ENCODE measurements around the gene SPR. TPM values are rescaled to one million over a fixed set of nuclear protein-coding genes. Genes with fewer than 3 reads are reported as not detected.

SPR gene
- total and polyA plus RNA-seq, 4 donors = 4.1 to 7.8 (median 5.9) TPM

DNA sequence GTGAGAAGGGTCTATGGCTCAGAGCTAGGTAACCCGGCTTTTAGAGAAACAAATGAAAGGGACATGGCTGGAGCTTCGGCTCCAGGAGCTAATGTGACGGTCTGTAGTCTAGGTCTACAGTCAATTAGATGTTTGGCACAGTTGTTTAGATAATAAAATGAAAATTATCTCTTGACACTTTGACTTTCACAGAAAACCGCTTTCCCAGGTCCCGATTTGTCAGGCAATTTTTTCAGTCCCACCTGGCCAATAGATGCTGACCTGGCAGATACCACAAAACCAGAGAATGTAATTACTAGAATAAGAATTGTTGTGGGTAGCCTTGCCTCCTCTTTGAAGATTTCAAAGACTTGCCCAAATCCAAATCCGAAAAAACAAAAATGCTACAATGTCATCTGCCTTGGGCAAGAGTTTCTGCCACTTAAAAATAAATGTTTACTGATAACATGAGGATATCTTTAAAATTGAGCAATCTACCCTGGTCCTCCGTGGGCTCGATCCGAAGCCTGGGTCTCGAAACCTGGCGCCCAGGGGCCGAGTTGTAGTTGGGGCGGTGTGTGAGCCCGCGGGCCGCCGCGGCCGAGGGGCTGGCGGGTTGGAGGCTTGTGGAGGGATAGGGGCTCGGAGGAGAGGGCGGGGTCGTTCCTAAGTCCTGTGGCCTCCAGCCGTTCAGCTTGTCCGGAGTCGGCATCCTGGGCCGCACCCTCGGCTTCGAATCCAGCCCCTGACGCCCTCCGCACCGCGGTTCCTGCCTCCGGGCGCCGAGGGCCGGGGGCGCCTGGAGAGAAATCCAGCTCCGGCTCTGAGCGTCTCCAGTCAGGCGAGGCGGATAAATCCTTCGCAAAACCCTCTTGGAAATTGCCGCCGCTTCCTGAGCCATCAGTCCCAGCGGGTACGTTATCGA, 32.5 kb downstream of the SPR start:
- no peaks in the 10 kb centered on the region for H3K36me3 ChIP-seq (ENCODE audit: control insufficient read depth, insufficient read depth, low read length)
- 1% methylated on average over 44 of the region's 48 CpGs for WGBS (ENCODE audit: insufficient coverage)
- no peak overlapping the region for H3K27ac ChIP-seq (ENCODE audit: low read depth, low read length)
- no peaks in the 10 kb centered on the region for H3K9me3 ChIP-seq (ENCODE audit: control insufficient read depth, insufficient read depth, low read length)
- peak in 2 of 6 donors; percentile 32 to 61 for DNase-seq (ENCODE audit: low read depth in 4 of 6, low spot score in 6 of 6)
- peak overlapping the region; percentile 0 for H3K4me3 ChIP-seq (ENCODE audit: low read depth, low read length)
- peaks cover 57% of the 10 kb centered on the region for H3K4me1 ChIP-seq (ENCODE audit: control insufficient read depth, insufficient read depth, low read length)
- peaks cover 93% of the 10 kb centered on the region for H3K27me3 ChIP-seq (ENCODE audit: control insufficient read depth, insufficient read depth, low read length)

DNA sequence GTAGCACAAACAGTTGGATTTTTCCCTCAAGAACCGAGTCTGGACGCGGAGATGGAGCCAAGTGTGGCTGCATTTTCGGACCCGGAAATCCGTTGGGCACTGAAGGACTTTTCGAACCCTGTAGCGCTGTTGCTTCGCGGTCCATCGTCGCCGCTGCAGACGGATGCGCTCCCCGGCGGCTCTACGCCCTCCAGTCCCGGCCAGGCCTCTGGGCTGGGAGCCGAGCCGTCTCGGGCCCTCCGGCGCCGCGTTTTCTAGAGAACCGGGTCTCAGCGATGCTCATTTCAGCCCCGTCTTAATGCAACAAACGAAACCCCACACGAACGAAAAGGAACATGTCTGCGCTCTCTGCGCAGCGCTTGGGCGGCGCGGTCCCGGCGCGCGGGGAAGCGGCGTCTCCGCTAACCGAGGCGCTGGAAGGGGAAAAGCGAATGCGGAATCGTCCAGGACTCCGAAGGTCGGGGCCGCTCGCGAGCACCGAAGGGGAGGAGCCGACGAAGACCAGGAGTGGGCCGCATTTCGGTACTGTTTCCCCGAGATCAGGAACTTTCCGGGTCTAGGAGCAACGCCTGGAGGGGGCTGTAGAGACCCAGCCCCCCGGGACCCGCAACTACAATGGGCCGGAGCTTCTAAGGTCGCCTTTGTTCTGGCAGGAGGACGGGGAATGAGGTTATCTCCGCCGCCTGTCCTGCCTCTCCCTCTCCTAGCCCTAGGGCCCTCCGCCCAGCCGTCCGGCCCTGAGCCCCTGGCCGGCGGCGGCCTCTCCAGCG, 33.3 kb downstream of the SPR start:
- no peaks in the 10 kb centered on the region for H3K9me3 ChIP-seq (ENCODE audit: control insufficient read depth, insufficient read depth, low read length)
- peaks cover 61% of the 10 kb centered on the region for H3K4me1 ChIP-seq (ENCODE audit: control insufficient read depth, insufficient read depth, low read length)
- peak overlapping the region; percentile 18 for H3K4me3 ChIP-seq (ENCODE audit: low read depth, low read length)
- no peak overlapping the region for H3K27ac ChIP-seq (ENCODE audit: low read depth, low read length)
- H3K27me3 ChIP-seq (ENCODE audit: control insufficient read depth, insufficient read depth, low read length) = peaks cover 93% of the 10 kb centered on the region
- peak in 3 of 6 donors; percentile 58 to 79 (median 75) for DNase-seq (ENCODE audit: low read depth in 4 of 6, low spot score in 6 of 6)
- under 1% methylated on average over 76 of the region's 77 CpGs for WGBS (ENCODE audit: insufficient coverage)
- H3K36me3 ChIP-seq (ENCODE audit: control insufficient read depth, insufficient read depth, low read length) = no peaks in the 10 kb centered on the region

DNA sequence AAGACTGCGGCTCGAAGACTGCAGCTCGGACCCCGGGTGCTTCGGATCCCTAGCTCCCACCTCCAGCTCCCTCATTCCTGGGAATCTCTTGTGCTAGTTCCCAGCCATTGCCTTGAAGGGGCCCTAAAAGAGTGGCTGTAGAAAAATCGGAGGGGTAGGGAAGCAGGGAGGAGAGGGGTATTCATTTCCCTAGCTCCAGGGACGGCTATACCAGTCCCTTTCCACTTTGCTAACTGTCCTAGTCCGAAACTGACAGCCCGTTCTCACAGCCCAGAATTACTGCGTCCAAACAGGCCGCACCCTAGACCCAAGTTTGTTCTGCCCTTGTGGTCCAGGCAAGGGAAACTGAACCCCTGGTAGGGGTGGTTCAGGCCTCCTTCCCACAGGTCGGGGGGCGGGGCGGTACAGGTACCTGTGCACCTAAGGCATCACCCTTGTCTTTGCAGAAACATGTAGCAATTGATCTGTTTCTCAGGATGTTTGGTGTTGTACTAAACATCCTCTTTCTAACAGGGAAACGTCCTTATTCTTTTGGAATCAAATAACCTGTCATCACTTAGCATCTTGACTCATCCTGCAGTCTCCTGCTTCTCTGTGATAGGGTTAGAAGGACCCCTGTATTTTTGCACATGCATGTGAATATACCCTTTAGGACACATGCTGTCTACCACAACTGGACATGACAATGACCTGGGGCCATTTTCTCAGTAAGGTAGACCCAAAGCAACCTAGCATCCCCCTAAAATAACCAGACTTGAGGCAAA, 34.1 kb downstream of the SPR start:
- H3K4me1 ChIP-seq (ENCODE audit: control insufficient read depth, insufficient read depth, low read length) = peaks cover 55% of the 10 kb centered on the region
- no peak for DNase-seq (ENCODE audit: low read depth in 4 of 6, low spot score in 6 of 6)
- H3K4me3 ChIP-seq (ENCODE audit: low read depth, low read length) = no peak overlapping the region
- 33% methylated on average over 7 of the region's 15 CpGs for WGBS (ENCODE audit: insufficient coverage)
- H3K36me3 ChIP-seq (ENCODE audit: control insufficient read depth, insufficient read depth, low read length) = no peaks in the 10 kb centered on the region
- peaks cover 92% of the 10 kb centered on the region for H3K27me3 ChIP-seq (ENCODE audit: control insufficient read depth, insufficient read depth, low read length)
- H3K27ac ChIP-seq (ENCODE audit: low read depth, low read length) = no peak overlapping the region
- no peaks in the 10 kb centered on the region for H3K9me3 ChIP-seq (ENCODE audit: control insufficient read depth, insufficient read depth, low read length)

DNA sequence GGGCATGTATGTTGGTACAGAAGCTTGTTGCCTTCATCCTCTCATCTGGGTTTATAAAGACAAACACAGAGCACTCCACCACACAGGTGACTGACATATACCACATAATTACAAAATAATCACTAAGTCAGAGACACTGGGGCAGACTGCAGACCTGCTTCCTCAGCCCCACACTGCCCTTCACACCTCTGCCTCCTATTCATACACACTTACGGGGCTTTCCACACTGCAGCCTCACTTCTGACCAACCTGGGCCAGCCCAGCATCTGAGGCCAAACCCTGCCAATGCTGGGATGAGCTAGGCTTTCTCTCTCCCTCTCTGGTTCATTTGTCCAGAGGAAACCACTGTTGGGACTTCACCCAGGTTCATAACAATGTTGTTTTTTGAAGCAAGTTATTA, 34.6 kb downstream of the SPR start:
- Histone ChIP-seq H3K27ac (ENCODE audit: low read depth, low read length) (no peak overlapping the region), H3K4me1 (ENCODE audit: control insufficient read depth, insufficient read depth, low read length) (peaks cover 49% of the 10 kb centered on the region), H3K36me3 (ENCODE audit: control insufficient read depth, insufficient read depth, low read length) (no peaks in the 10 kb centered on the region), H3K9me3 (ENCODE audit: control insufficient read depth, insufficient read depth, low read length) (no peaks in the 10 kb centered on the region), H3K27me3 (ENCODE audit: control insufficient read depth, insufficient read depth, low read length) (peaks cover 92% of the 10 kb centered on the region), H3K4me3 (ENCODE audit: low read depth, low read length) (no peak overlapping the region)
- DNase-seq (ENCODE audit: low read depth in 4 of 6, low spot score in 6 of 6) = no peak
- 63% methylated on average over 1 of the region's 1 CpG for WGBS (ENCODE audit: insufficient coverage)

DNA sequence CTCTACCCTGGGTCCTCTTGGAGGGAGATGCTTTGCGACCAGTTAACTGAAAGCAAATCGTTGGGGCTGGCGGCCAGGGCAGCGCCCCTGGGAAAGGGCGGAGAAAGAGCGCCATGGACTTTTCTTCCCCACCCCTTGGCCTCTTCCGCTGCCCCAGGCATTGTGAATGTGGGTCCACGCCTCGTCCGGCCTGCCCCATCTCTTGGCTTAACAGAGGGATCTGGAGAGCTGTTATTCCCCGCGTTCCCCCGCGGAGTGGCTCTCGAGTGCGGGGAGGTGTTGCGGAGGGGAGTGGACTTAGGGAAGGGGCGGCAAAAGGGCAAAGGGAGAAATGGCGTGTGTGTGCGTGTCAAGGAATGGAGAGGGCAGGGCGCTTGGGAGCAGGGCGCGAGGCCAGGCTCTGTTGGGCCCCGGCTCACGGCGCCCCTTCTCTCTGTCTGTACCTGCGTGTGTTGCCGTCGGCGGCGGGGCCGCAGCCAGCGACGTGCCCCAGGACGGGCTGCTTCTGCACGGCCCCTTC, 36.7 kb downstream of the SPR start:
- Histone ChIP-seq H3K4me3 (ENCODE audit: low read depth, low read length) (no peak overlapping the region), H3K27ac (ENCODE audit: low read depth, low read length) (no peak overlapping the region), H3K36me3 (ENCODE audit: control insufficient read depth, insufficient read depth, low read length) (no peaks in the 10 kb centered on the region), H3K4me1 (ENCODE audit: control insufficient read depth, insufficient read depth, low read length) (peaks cover 37% of the 10 kb centered on the region), H3K27me3 (ENCODE audit: control insufficient read depth, insufficient read depth, low read length) (peaks cover 99% of the 10 kb centered on the region), H3K9me3 (ENCODE audit: control insufficient read depth, insufficient read depth, low read length) (no peaks in the 10 kb centered on the region)
- peak in 1 of 6 donors; percentile 15 for DNase-seq (ENCODE audit: low read depth in 4 of 6, low spot score in 6 of 6)
- WGBS (ENCODE audit: insufficient coverage) = 2% methylated on average over 35 of the region's 36 CpGs

DNA sequence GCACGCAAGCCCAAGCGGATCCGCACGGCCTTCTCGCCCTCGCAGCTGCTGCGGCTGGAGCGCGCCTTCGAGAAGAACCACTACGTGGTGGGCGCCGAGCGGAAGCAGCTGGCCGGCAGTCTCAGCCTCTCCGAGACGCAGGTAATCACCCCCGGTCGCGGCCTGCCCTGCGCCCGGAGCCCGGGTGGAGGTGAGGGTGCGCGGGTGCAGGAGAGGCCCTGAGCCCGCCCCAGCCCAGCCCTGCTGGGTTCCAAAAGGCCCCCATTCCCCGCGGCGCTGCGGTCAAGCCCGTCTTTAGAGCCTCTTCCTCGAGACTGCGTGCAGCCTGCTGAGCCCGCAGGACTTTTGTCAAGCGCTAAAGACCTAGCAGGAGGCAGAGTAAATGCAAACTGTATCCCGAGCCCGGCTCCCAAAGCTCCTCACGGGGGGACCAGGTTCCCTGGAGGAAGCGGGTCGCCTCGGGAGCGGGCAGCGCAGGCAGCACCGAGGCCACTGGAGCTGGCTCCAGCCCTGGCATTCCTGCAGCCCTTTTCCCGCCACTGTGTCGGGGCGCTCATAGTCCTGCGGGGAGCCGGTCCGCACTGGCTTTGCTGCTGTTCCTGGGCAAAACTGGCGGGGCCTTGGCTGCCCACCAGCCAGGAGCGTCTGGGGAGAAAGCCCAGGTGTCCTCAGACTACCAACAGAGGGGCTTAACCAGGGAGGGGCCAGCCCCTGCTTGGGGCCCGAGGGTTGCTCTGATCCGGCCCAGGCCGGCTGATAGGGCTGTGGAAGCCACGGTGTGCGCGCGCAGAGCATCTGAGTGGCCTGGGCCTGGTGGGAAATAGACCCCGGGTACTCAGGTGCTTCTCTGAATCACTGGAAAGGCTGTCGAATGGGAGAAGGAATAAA, 37.4 kb downstream of the SPR start:
- peak in 2 of 6 donors; percentile 14 to 51 for DNase-seq (ENCODE audit: low read depth in 4 of 6, low spot score in 6 of 6)
- no peak overlapping the region for H3K27ac ChIP-seq (ENCODE audit: low read depth, low read length)
- no peak overlapping the region for H3K4me3 ChIP-seq (ENCODE audit: low read depth, low read length)
- no peaks in the 10 kb centered on the region for H3K36me3 ChIP-seq (ENCODE audit: control insufficient read depth, insufficient read depth, low read length)
- whole genome bisulfite sequencing (ENCODE audit: insufficient coverage) = under 1% methylated on average over 61 of the region's 61 CpGs
- no peaks in the 10 kb centered on the region for H3K9me3 ChIP-seq (ENCODE audit: control insufficient read depth, insufficient read depth, low read length)
- H3K27me3 ChIP-seq (ENCODE audit: control insufficient read depth, insufficient read depth, low read length) = peaks cover 99% of the 10 kb centered on the region
- H3K4me1 ChIP-seq (ENCODE audit: control insufficient read depth, insufficient read depth, low read length) = peaks cover 36% of the 10 kb centered on the region

DNA sequence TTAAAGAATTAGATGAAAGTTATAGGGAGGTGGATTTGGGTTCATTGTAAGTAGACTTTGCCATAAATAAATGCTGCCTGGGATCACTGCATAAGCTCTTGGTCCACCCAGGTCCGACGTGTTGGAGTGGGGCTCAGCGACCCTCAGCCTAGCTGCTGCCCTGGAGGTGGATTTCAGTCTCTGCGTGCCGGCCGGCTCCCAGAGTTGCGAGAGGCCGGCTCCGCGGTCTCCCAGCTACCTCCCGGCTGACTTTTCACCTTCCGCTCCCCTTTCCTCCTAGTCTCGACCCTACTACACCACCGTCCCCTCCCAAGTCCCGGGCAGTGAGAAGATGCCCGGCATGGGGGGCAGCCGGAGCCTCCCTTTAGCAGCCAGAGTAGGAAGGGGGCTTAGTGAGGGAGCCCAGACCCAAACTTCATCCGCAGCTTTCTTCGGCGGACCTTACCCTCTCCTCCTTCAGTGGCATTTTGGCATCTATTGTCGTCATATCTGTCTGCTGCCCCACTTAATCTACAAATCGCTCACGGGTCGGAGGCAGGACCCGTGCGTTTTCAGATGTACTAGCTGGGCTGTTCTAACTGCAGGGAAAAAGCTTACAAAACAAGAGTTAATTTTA, 38.2 kb downstream of the SPR start:
- no peaks in the 10 kb centered on the region for H3K9me3 ChIP-seq (ENCODE audit: control insufficient read depth, insufficient read depth, low read length)
- H3K4me3 ChIP-seq (ENCODE audit: low read depth, low read length) = no peak overlapping the region
- peaks cover 96% of the 10 kb centered on the region for H3K27me3 ChIP-seq (ENCODE audit: control insufficient read depth, insufficient read depth, low read length)
- peaks cover 28% of the 10 kb centered on the region for H3K4me1 ChIP-seq (ENCODE audit: control insufficient read depth, insufficient read depth, low read length)
- DNase-seq (ENCODE audit: low read depth in 4 of 6, low spot score in 6 of 6) = peak in 1 of 6 donors; percentile 20
- H3K27ac ChIP-seq (ENCODE audit: low read depth, low read length) = no peak overlapping the region
- H3K36me3 ChIP-seq (ENCODE audit: control insufficient read depth, insufficient read depth, low read length) = no peaks in the 10 kb centered on the region
- WGBS (ENCODE audit: insufficient coverage) = 6% methylated on average over 10 of the region's 26 CpGs

DNA sequence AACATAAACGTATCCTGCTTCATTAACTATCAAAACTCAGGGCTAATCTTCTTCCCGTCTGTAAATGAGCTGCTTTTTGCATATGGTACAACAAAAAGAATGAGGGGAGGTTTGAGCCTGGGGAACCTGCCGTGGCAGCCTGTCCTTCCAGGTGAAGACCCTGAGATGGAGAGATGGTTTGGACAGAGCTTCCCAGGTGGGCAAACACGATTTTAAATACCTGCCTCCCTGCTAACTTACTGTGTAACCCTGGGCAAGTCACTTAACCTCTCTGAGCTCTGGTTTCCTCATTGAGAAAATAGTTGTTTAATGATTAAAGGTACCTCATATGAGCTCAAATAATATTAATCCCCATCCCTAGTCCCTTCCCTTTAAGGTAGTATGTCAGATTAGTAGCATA, 39.2 kb downstream of the SPR start:
- Histone ChIP-seq H3K4me3 (ENCODE audit: low read depth, low read length) (no peak overlapping the region), H3K27ac (ENCODE audit: low read depth, low read length) (no peak overlapping the region), H3K9me3 (ENCODE audit: control insufficient read depth, insufficient read depth, low read length) (no peaks in the 10 kb centered on the region), H3K36me3 (ENCODE audit: control insufficient read depth, insufficient read depth, low read length) (no peaks in the 10 kb centered on the region), H3K27me3 (ENCODE audit: control insufficient read depth, insufficient read depth, low read length) (peaks cover 92% of the 10 kb centered on the region), H3K4me1 (ENCODE audit: control insufficient read depth, insufficient read depth, low read length) (peaks cover 21% of the 10 kb centered on the region)
- WGBS (ENCODE audit: insufficient coverage) = no CpG with 5 or more reads among the region's 4 CpGs
- no peak for DNase-seq (ENCODE audit: low read depth in 4 of 6, low spot score in 6 of 6)
